Transverse colon (tissue), 4 donors: ENCODE results near the gene APH1A. TPM values are rescaled to one million over a fixed set of nuclear protein-coding genes. Genes with fewer than 3 reads are reported as not detected.
"Not testable (repeated sequence)": the region's sequence is repeated elsewhere in the genome, so short reads cannot be mapped to it uniquely, and the experiment has no call there.

Experiments used
- DNase-seq: peaks from one replicate; pipeline ENCODE4 v3.0.0-alpha.2; 2019
- H3K27ac ChIP-seq, 4 donors: fragments of 200-600 bp; sonication (generic); 2 replicates each; pipeline ENCODE4 v1.5.1; 2016 to 2018; ENCODE audit warnings: inconsistent platforms in 4 of 4
- H3K27me3 ChIP-seq: fragments of 200-600 bp; sonication (generic); 2 replicates; pipeline ENCODE4 v1.5.1; 2017; ENCODE audit warnings: inconsistent platforms
- H3K36me3 ChIP-seq, 4 donors: fragments of 200-600 bp; sonication (generic); 2 replicates each; pipeline ENCODE4 v1.5.1; 2017 to 2019; ENCODE audit warnings: inconsistent platforms in 4 of 4
- H3K4me1 ChIP-seq, 4 donors: fragments of 200-600 bp; sonication (generic); 2 replicates each; pipeline ENCODE4 v1.5.1; 2017 to 2020; ENCODE audit warnings: inconsistent platforms in 4 of 4
- H3K4me3 ChIP-seq, 4 donors: fragments of 200-600 bp; sonication (generic); 1 replicate in 1 of 4; 2 replicates in 3 of 4; pipeline versions ENCODE4 v1.5.1 to v1.6.1; 2017 to 2019; ENCODE audit warnings: inconsistent platforms in 4 of 4
- H3K9me3 ChIP-seq, 2 donors: fragments of 200-600 bp; sonication (generic); 2 replicates each; pipeline ENCODE4 v1.5.1; 2017 to 2019; ENCODE audit warnings: inconsistent platforms in 2 of 2
- EP300 ChIP-seq: sonication (generic); formaldehyde crosslinking; IDR thresholded peaks from one replicate; pipeline ENCODE4 v1.6.1; 2017; ENCODE audit warnings: antibody characterized with exemption, low read depth
- POLR2A ChIP-seq: fragments of 450-650 bp; IDR thresholded peaks from one replicate; pipeline ENCODE4 v1.6.1; 2016; ENCODE audit warnings: antibody characterized with exemption, mild to moderate bottlenecking, moderate library complexity
- POLR2AphosphoS5 ChIP-seq, 3 donors: sonication (generic); formaldehyde crosslinking; IDR thresholded peaks; one replicate each; pipeline ENCODE4 v1.6.1; 2016; ENCODE audit warnings: antibody characterized with exemption in 3 of 3
- WGBS, 2 donors: methylation state at CpG; one replicate each; pipeline ENCODE4 v1.1.5; 2018; ENCODE audit warnings: low coverage in 1 of 2; 5-methylcytosine and 5-hydroxymethylcytosine counted together
- in situ Hi-C, 4 donors: fragments of 200-750 bp; cut with MboI; loops; one replicate each; pipeline versions ENCODE4 v1.15.0 to v1.15.1; 2017; ENCODE audit warnings: low sequenced_read_pairs in 3 of 4, low pct_ligation_motif_present in 1 of 4, low pct_unique_long_range_greater_than_20kb in 1 of 4
- intact Hi-C: fragments of 100-400 bp; cut with DNase I; formaldehyde crosslinking; loops from one replicate; pipeline ENCODE4 v1.15.1; 2023; ENCODE audit warnings: low total_unique reads
- total RNA-seq, 4 donors: library from RNA; depleted of rRNA; stranded (reverse); fragments of >200 nt; gene quantifications; one replicate each; pipeline ENCODE4 v1.1.0, GENCODE V29; 2016
- TF ChIP-seq, protein P1 (sequence below), 5 experiments: fragments of 200-600 bp in 3 of 5; fragments of 450-650 bp in 2 of 5; sonication (generic) in 3 of 5; IDR thresholded peaks; 1 replicate in 2 of 5; 2 replicates in 3 of 5; pipeline ENCODE4 v1.5.1; 2016 to 2017; ENCODE audit warnings: antibody characterized with exemption in 5 of 5, inconsistent platforms in 3 of 5, mild to moderate bottlenecking in 2 of 5, moderate library complexity in 1 of 5

Gene APH1A
- total RNA-seq, 4 donors from 2014 or later = 86.8 to 162 (median 113) TPM

- in situ Hi-C loops = no loop called here
- peaks cover 0 to 15% (median 4%) of the 10 kb centered on the region in 4 donors for H3K4me1 ChIP-seq
- TF ChIP-seq, protein P1, sequence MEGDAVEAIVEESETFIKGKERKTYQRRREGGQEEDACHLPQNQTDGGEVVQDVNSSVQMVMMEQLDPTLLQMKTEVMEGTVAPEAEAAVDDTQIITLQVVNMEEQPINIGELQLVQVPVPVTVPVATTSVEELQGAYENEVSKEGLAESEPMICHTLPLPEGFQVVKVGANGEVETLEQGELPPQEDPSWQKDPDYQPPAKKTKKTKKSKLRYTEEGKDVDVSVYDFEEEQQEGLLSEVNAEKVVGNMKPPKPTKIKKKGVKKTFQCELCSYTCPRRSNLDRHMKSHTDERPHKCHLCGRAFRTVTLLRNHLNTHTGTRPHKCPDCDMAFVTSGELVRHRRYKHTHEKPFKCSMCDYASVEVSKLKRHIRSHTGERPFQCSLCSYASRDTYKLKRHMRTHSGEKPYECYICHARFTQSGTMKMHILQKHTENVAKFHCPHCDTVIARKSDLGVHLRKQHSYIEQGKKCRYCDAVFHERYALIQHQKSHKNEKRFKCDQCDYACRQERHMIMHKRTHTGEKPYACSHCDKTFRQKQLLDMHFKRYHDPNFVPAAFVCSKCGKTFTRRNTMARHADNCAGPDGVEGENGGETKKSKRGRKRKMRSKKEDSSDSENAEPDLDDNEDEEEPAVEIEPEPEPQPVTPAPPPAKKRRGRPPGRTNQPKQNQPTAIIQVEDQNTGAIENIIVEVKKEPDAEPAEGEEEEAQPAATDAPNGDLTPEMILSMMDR (IDR thresholded peaks at IDR 0.05) = no peak
- no peak for TF ChIP-seq POLR2A
- intact Hi-C loops = no loop called here
- no peaks in the 10 kb centered on the region for H3K27me3 ChIP-seq
- no peak overlapping the region for H3K27ac ChIP-seq
- no peaks in the 10 kb centered on the region for H3K9me3 ChIP-seq
- 95 to 97% methylated on average over 14 to 21 of the region's 21 CpGs for WGBS, 2 donors
- DNase-seq = no peak
- no peaks in the 10 kb centered on the region for H3K36me3 ChIP-seq
- H3K4me3 ChIP-seq = no peak overlapping the region
These were observed 31.1 kb downstream of the APH1A start for GRCh38 chr1:150237746-150238145.

DNA sequence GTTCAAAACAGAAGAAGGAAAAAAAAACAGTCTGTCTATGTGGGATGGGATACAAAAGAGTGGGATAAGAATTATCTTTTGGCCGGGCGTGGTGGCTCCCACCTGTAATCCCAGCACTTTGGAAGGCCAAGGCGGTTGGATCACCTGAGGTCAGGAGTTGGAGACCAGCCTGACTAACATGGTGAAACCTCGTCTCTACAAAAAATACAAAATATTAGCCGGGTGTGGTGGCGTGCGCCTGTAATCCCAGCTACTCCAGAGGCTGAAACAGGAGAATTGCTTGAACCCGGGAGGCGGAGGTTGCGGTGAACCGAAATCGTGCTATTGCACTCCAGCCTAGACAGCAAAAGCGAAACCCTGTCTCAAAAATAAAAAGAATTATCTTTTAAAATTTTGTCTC lies 31.6 kb downstream of the APH1A start:
- H3K9me3 ChIP-seq, in situ Hi-C loops, H3K27ac ChIP-seq, intact Hi-C loops, H3K36me3 ChIP-seq, DNase-seq, H3K27me3 ChIP-seq, H3K4me3 ChIP-seq: not testable (repeated sequence)
- peaks cover 0 to 15% (median 4%) of the 10 kb centered on the region in 4 donors for H3K4me1 ChIP-seq
- WGBS, 2 donors = 91 to 94% methylated on average over 11 to 13 of the region's 13 CpGs

DNA sequence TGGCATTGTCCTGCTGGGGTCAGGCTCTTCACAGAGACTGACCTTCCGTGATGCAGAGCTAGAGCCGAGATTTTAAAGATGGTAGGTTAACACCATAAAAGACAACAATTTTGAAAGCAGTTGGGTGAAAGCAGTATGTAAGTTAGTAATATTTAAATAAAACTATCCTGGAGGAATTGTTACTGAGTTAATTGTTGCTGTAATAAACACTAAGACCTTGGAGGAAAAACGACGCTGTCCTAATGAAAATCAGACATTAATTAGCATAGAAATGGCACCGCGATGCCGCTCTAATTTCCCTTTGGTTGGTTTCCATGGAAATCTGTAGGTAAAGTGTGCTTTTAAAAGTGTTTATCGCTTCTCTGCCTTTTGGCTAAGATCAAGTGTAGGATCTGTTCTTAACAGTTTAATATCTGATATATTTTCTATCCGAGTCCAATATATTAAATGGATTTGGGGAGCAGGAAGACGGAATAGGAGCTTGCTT lies 32.2 kb downstream of the APH1A start:
- no peak for DNase-seq
- 41 to 45% methylated on average over 10 of the region's 10 CpGs for WGBS, 2 donors
- no peaks in the 10 kb centered on the region for H3K27me3 ChIP-seq
- intact Hi-C loops (no loop called here), in situ Hi-C loops (no loop called here)
- H3K27ac ChIP-seq = peak overlapping the region in 3 of 4 donors; percentile 55 to 98 (median 64)
- no peaks in the 10 kb centered on the region for H3K9me3 ChIP-seq
- TF ChIP-seq POLR2AphosphoS5 (IDR thresholded peaks at IDR 0.05) = no peak
- TF ChIP-seq POLR2A = no peak
- no peak for TF ChIP-seq EP300
- TF ChIP-seq, protein P1 (IDR thresholded peaks at IDR 0.05) = no peak
- no peaks in the 10 kb centered on the region for H3K36me3 ChIP-seq
- H3K4me3 ChIP-seq = peak overlapping the region; percentile 22 to 94 (median 62)
- H3K4me1 ChIP-seq = peaks cover 0 to 15% (median 4%) of the 10 kb centered on the region in 4 donors

DNA sequence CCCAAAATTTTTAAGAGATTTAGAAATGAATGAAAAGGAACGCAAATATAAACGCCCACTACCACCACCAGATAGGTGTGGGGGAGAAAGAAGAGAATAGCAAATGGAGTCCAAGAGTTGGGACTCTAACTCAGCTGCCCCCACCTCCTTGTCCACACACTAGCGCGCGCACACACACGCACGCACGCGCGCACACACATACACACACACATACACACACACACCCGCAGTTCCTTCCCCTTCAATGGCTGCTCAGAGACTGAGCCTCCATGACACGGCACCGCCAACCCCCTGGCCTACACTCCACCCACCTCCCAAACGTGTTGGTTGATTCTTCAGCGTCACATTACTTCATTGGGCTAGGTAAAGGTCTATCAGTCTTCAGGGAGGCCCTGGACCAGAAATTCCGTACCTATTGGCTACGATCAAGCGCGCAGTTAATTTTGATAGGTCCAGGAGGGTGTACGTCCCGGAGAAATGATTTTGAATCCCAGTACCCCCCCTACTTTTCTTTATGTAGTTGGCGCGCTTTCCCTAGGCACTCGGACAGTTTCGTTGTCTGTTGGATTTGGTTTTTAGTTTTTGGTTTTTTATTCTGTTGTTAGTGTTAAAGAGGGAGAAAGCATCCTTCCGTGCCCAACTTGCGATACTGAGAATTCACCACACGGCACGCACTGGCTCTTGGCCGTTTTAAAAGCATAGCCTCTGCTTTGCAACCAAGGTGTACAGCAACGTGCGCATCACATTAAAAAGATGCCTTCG lies 32.8 kb downstream of the APH1A start, which contains the start of gene ANP32E:
Gene ANP32E, minus strand, starts transcription at position 261 of the 762 bp plus-strand sequence. CDS start 326 bp downstream, outside the sequence.
- Histone ChIP-seq H3K4me3 (peak within 1 kb of the TSS; percentile 87 to 99 (median 92)), H3K27me3 (no peaks in the 10 kb centered on the region), H3K4me1 (peaks cover 0 to 15% (median 4%) of the 10 kb centered on the region in 4 donors), H3K27ac (peak within 1 kb of the TSS; percentile 94 to 99 (median 98)), H3K9me3 (no peaks in the 10 kb centered on the region), H3K36me3 (no peaks in the 10 kb centered on the region)
- intact Hi-C loops = no loop called here
- peak; percentile 96 for DNase-seq
- TF ChIP-seq POLR2A (peak; percentile 91), POLR2AphosphoS5 (IDR thresholded peaks at IDR 0.05) (peak; percentile 88 to 95 (median 93)), EP300 (no peak)
- TF ChIP-seq, protein P1 (IDR thresholded peaks at IDR 0.05) = peak in 2 of 5 experiments; percentile 44 to 53
- in situ Hi-C loops = no loop called here
- WGBS, 2 donors = 0% methylated on average over 12 to 33 of the region's 33 CpGs
